ENCODE data around the gene PIP5KL1. TPM values are rescaled to one million over a fixed set of nuclear protein-coding genes. Genes with fewer than 3 reads are reported as not detected.

PIP5KL1 gene
- total RNA-seq (2013): 0.23 TPM
- under 1 TPM; 0.31 to 0.57 (median 0.39) TPM for polyA plus RNA-seq
- polyA minus RNA-seq: 0.55 TPM in 1 of 2 replicates, not detected in the other
- 0.15 to 1.3 (median 0.54) reads per million in 11 experiments for total RNA-seq

DNA sequence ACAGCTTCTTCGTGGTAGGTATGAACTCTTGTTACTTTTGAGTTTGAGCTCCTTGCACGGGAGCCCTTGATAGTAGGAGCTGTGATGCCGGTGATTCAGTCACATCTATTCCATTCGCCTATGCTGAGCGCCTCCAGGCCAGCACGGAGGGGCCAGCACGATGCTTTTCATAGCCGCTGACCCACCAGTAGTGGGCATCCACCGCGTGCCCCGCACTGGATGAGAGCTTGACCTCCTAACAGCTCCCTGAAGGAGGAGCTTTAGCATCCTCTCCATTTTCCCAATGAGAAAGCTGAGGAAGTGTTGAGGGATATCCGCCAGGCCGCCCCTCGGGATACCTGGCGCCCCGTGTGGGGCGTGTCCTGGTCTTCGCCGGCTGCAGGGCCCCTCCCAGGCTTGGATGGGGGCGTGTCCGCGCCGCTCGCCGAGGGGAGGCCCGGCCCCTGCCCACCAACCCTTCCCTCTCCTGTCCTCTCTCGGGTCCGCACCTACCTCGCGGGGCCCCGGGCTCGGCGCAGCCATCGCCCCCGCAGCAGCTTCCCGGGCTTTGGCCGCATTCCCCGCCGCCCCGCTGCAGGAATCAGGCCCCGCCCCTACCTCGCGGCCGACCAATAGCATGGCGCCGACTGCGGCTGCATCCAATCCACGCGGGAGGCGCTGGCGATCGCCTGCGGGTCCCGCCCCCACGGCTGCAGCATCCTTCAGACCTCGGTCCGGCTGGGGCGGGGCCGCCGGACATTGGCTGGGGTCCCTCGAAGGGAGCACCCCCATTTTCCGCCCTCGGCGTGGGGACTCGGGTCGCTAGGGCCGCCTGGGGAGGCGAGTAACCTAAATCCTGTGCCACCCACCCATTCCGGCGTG, at the start of gene PIP5KL1:
TSS of gene PIP5KL1 (minus strand) at position 547 of the 861 bp plus-strand sequence. CDS start at position 522, 25 bp downstream.
- peaks cover 33 to 60% of the 10 kb centered on the region in 2 donors for H3K27me3 ChIP-seq (ENCODE audit: control insufficient read depth in 2 of 2, insufficient read depth in 2 of 2, low read length in 2 of 2)
- H4K20me1 ChIP-seq (ENCODE audit: insufficient read depth, low read length): peaks cover 27% of the 10 kb centered on the region
- TF ChIP-seq, protein P1, sequence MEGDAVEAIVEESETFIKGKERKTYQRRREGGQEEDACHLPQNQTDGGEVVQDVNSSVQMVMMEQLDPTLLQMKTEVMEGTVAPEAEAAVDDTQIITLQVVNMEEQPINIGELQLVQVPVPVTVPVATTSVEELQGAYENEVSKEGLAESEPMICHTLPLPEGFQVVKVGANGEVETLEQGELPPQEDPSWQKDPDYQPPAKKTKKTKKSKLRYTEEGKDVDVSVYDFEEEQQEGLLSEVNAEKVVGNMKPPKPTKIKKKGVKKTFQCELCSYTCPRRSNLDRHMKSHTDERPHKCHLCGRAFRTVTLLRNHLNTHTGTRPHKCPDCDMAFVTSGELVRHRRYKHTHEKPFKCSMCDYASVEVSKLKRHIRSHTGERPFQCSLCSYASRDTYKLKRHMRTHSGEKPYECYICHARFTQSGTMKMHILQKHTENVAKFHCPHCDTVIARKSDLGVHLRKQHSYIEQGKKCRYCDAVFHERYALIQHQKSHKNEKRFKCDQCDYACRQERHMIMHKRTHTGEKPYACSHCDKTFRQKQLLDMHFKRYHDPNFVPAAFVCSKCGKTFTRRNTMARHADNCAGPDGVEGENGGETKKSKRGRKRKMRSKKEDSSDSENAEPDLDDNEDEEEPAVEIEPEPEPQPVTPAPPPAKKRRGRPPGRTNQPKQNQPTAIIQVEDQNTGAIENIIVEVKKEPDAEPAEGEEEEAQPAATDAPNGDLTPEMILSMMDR (IDR thresholded peaks at IDR 0.05): no peak
- H3K4me1 ChIP-seq (ENCODE audit: control insufficient read depth in 1 of 2, insufficient read depth in 2 of 2, low read length in 2 of 2): peaks cover 34 to 41% of the 10 kb centered on the region in 2 donors
- peaks cover 55 to 68% (median 64%) of the 10 kb centered on the region in 3 donors for H3K27me3 Mint-ChIP-seq (ENCODE audit: low read depth in 3 of 3)
- intact Hi-C loops (cut with micrococcal nuclease): no loop called here
- H3K27ac Mint-ChIP-seq: peak within 1 kb of the TSS in 3 of 7 donors; percentile 54 to 69 (median 61)
- no peak within 1 kb of the TSS for H3K27ac ChIP-seq (ENCODE audit: low read depth in 1 of 2, low read length in 2 of 2)
- peaks cover 40% of the 10 kb centered on the region for H3K4me1 Mint-ChIP-seq
- peak; percentile 57 to 77 (median 74) for DNase-seq
- H3K79me2 ChIP-seq (ENCODE audit: insufficient read depth, low read length): peaks cover 4% of the 10 kb centered on the region
- peaks cover 0 to 14% of the 10 kb centered on the region in 2 donors for H3K9me3 ChIP-seq (replicated peaks in 1 of 2; ENCODE audit: control insufficient read depth in 1 of 2, insufficient read depth in 1 of 2, low read length in 2 of 2)
- peaks cover 19 to 27% of the 10 kb centered on the region in 2 donors for H3K36me3 Mint-ChIP-seq
- H3K9me3 Mint-ChIP-seq: peaks cover 0 to 7% (median 4%) of the 10 kb centered on the region in 7 donors
- H3K4me3 ChIP-seq (replicated peaks in 1 of 3; ENCODE audit: low read depth in 2 of 3, low read length in 3 of 3): peak within 1 kb of the TSS in 2 of 3 experiments; percentile 23 to 76
- H3K36me3 ChIP-seq (replicated peaks in 1 of 2; ENCODE audit: control insufficient read depth in 1 of 2, insufficient read depth in 2 of 2, low read length in 2 of 2): peaks cover 0 to 9% of the 10 kb centered on the region in 2 donors
- H3K9ac ChIP-seq (ENCODE audit: insufficient read depth, low read length, poor library complexity, severe bottlenecking): no peak within 1 kb of the TSS
- H3K4me3 Mint-ChIP-seq: peak within 1 kb of the TSS; percentile 54 to 79
- H2AFZ ChIP-seq (ENCODE audit: insufficient read depth, low read depth, low read length, poor library complexity, severe bottlenecking): peak within 1 kb of the TSS; percentile 59
- WGBS (ENCODE audit: insufficient coverage): under 1% methylated on average over 46 of the region's 70 CpGs
- peak within 1 kb of the TSS; percentile 84 for H3K4me2 ChIP-seq (replicated peaks; ENCODE audit: extremely low read depth, low read length, poor library complexity, severe bottlenecking)

DNA sequence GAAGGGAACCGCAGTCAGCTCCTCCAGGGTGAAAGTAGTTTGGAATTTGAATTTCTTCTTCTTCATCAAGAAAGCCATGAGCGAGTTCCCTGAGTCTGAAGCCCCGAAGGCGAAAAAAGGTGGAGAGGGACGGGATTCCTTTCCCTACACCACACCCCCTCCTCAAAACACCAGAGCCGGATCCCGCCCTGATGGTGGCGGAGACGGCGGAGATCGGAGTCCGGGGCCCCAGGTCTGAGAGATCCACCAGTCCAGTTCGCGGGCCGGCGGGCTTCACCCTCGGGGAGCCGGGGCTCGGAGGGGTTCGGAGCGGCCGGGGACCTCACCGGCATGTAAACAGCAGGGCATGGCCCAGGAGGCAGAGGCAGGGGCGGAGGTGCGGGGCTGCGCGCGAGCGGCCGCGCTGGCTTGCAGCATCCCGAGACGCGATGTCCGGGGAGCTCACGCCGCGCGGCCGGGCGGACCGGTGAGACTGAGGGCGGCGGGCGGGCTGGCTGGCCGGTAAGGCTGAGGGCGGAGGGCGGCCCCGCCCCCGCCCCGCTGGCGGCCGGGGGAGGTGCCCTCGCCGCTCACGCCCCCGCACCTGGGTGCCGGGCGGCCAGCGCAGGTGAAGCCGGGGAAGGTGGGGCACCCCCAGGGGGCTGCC, 49.6 kb upstream of the PIP5KL1 start:
- peaks cover 18 to 27% of the 10 kb centered on the region in 2 donors for H3K4me1 ChIP-seq (ENCODE audit: control insufficient read depth in 1 of 2, insufficient read depth in 2 of 2, low read length in 2 of 2)
- Mint-ChIP-seq H3K4me1 (peaks cover 27% of the 10 kb centered on the region), H3K36me3 (peaks cover 0 to 3% of the 10 kb centered on the region in 2 donors), H3K9me3 (peaks cover 0 to 4% (median 0%) of the 10 kb centered on the region in 7 donors), H3K27me3 (ENCODE audit: low read depth in 3 of 3) (peaks cover 15 to 17% (median 15%) of the 10 kb centered on the region in 3 donors), H3K27ac (peak overlapping the region in 2 of 7 donors; percentile 6 to 62), H3K4me3 (peak overlapping the region; percentile 88 to 94)
- no peak for DNase-seq
- intact Hi-C loops (cut with micrococcal nuclease): no loop called here
- peak overlapping the region; percentile 87 for H3K4me2 ChIP-seq (replicated peaks; ENCODE audit: extremely low read depth, low read length, poor library complexity, severe bottlenecking)
- H3K27me3 ChIP-seq (ENCODE audit: control insufficient read depth in 2 of 2, insufficient read depth in 2 of 2, low read length in 2 of 2): peaks cover 5 to 13% of the 10 kb centered on the region in 2 donors
- H3K9ac ChIP-seq (ENCODE audit: insufficient read depth, low read length, poor library complexity, severe bottlenecking): peak overlapping the region; percentile 61
- H3K79me2 ChIP-seq (ENCODE audit: insufficient read depth, low read length): no peaks in the 10 kb centered on the region
- H3K4me3 ChIP-seq (replicated peaks in 1 of 3; ENCODE audit: low read depth in 2 of 3, low read length in 3 of 3): peak overlapping the region; percentile 57 to 83 (median 57)
- no peak overlapping the region for H3K27ac ChIP-seq (ENCODE audit: low read depth in 1 of 2, low read length in 2 of 2)
- no peaks in the 10 kb centered on the region for H3K36me3 ChIP-seq (replicated peaks in 1 of 2; ENCODE audit: control insufficient read depth in 1 of 2, insufficient read depth in 2 of 2, low read length in 2 of 2)
- H3K9me3 ChIP-seq (replicated peaks in 1 of 2; ENCODE audit: control insufficient read depth in 1 of 2, insufficient read depth in 1 of 2, low read length in 2 of 2): no peaks in the 10 kb centered on the region
- H4K20me1 ChIP-seq (ENCODE audit: insufficient read depth, low read length): peaks cover 12% of the 10 kb centered on the region
- H2AFZ ChIP-seq (ENCODE audit: insufficient read depth, low read depth, low read length, poor library complexity, severe bottlenecking): peak overlapping the region; percentile 83
- WGBS (ENCODE audit: insufficient coverage): 1% methylated on average over 56 of the region's 61 CpGs
- TF ChIP-seq, protein P1 (IDR thresholded peaks at IDR 0.05): no peak
